Right lobe of liver (tissue), 6 donors: ENCODE measurements around the gene DNAAF9. TPM values are rescaled to one million over a fixed set of nuclear protein-coding genes. Genes with fewer than 3 reads are reported as not detected.

Source experiments
- ATAC-seq, 4 donors: fragments of 200-7000 bp; cut with Tn5 transposase; one replicate each; pipeline ENCODE4 v1.9.1; 2020; ENCODE audit warnings: mild to moderate bottlenecking in 4 of 4, moderate library complexity in 4 of 4
- DNase-seq, 3 donors: peaks; one replicate each; pipeline ENCODE4 v3.0.0-alpha.2; 2020
- H3K27ac ChIP-seq, 3 donors: fragments of 200-600 bp; one replicate each; pipeline ENCODE4 v1.8.0; 2022
- H3K27me3 ChIP-seq, 2 donors: fragments of 200-600 bp; one replicate each; pipeline ENCODE4 v1.8.0; 2022
- H3K36me3 ChIP-seq, 4 donors: fragments of 200-600 bp; sonication (generic) in 1 of 4; one replicate each; pipeline versions ENCODE4 v1.5.1 to v1.8.0; 2017 to 2022; ENCODE audit warnings: control low read depth in 1 of 4
- H3K4me1 ChIP-seq, 4 donors: fragments of 200-600 bp; sonication (generic) in 1 of 4; one replicate each; pipeline versions ENCODE4 v1.5.1 to v1.8.0; 2017 to 2022; ENCODE audit warnings: control low read depth in 1 of 4
- H3K4me3 ChIP-seq, 3 donors: fragments of 200-600 bp; one replicate each; pipeline ENCODE4 v1.8.0; 2022
- H3K9me3 ChIP-seq, 4 donors: fragments of 200-600 bp; sonication (generic) in 1 of 4; one replicate each; pipeline versions ENCODE4 v1.5.1 to v1.8.0; 2017 to 2022; ENCODE audit warnings: control low read depth in 1 of 4
- CTCF ChIP-seq, 4 donors: fragments of 200-600 bp in 3 of 4; fragments of 450-650 bp in 1 of 4; IDR thresholded peaks; one replicate each; pipeline versions ENCODE4 v1.5.1 to v1.8.0; 2016 to 2022; ENCODE audit warnings: antibody characterized with exemption in 4 of 4, mild to moderate bottlenecking in 2 of 4
- POLR2A ChIP-seq: fragments of 450-650 bp; IDR thresholded peaks from one replicate; pipeline ENCODE4 v1.6.1; 2017; ENCODE audit warnings: antibody characterized with exemption, mild to moderate bottlenecking
- WGBS: methylation state at CpG from one replicate; pipeline ENCODE4 v1.1.6; 2018; ENCODE audit warnings: low coverage, low lambda C conversion rate; ENCODE audit not compliant: insufficient coverage; ENCODE audit errors: missing lambda C conversion rate; 5-methylcytosine and 5-hydroxymethylcytosine counted together
- intact Hi-C, 2 donors: fragments of 100-400 bp; cut with DNase I; formaldehyde crosslinking; loops; one replicate each; pipeline versions ENCODE4 v1.11.2 to v1.14.1; 2022
- total RNA-seq, 6 experiments: library from RNA; depleted of rRNA in 2 of 6; stranded (reverse); fragments of >200 nt in 2 of 6; fragmentation: NEBNext Ultra II Directional in 3 of 6; extraction: Animal tissue kit (Norgen Biotek cat#: 25700) in 3 of 6; gene quantifications; one replicate each; pipeline versions ENCODE4 v1.1.0 to v1.2.4, GENCODE V29; 2016 to 2023
- donor health status: DM: no; HTN: yes; CAD: no.
- donor health status: DM: no; HTN: no; CAD: no.
- donor health status: DM: no; HTN: no; CAD: no.
- donor health status: DM: no; HTN: yes; CAD: no.
- donor health status: DM: no; HTN: yes; CAD: no.

The DNAAF9 gene
- total RNA-seq, 6 experiments from 2014 or later: 2.5 to 4.9 (median 4.2) TPM

DNA sequence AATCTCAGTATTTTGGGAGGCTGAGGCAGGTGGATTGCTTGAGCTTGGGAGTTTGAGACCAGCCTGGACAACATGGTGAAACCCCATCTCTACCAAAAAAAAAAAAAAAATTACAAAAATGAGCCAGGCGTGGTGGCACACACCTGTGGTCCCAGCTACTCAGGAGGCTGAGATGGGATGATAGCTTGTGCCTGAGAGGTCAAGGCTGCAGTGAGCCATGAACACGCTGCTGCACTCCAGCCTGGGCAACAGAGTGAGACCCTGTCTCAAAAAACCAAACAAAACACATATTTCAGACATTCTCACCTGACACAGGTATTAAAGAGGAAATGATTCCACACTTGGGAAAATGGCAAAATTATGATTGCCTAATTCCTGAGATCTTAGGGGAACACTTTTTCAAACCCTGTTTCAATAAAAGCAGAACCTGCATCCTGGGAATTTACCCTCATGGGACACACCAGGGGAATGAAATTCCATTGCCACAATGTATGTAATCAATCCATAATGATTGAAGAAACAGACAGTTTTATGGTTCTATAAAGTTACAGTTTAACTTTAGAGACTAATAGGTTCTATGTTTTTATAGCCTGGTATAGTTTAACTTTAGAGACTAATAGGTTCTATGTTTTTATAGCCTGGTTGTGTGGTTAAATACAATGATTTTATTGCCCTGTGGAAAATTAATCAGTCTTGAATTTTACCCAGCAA lies 29.6 kb upstream of the DNAAF9 start:
- Histone ChIP-seq H3K27me3 (no peaks in the 10 kb centered on the region), H3K36me3 (no peaks in the 10 kb centered on the region), H3K4me3 (no peak overlapping the region), H3K4me1 (no peaks in the 10 kb centered on the region), H3K9me3 (no peaks in the 10 kb centered on the region), H3K27ac (no peak overlapping the region)
- 93% methylated on average over 2 of the region's 2 CpGs for WGBS
- no peak for TF ChIP-seq POLR2A
- no peak for TF ChIP-seq CTCF (IDR thresholded peaks at IDR 0.05)
- intact Hi-C loops: no loop called here
- ATAC-seq (no peak), DNase-seq (no peak)

DNA sequence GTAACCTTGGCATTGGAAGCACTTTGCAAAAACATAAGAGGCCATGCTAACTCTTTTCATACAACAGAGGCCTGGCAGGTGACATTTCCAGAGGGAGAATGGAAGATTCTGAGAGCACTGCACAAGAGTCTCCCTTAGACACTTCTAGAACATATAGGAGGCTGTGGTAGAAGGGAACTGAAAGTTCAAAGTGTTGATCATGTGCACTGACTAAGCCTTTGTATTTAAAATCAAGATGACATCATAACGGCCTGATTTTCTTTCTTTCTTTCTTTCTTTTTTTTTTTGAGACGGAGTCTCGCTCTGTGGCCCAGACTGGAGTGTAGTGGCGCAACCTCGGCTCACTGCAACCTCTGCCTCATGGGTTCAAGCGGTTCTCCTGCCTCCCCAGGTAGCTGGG lies 26.8 kb upstream of the DNAAF9 start:
- peak in 1 of 4 donors; percentile 30 for ATAC-seq

GRCh38 chr20:3433744-3434143 lies 26.3 kb upstream of the DNAAF9 start:
- Histone ChIP-seq H3K4me1 (no peaks in the 10 kb centered on the region), H3K36me3 (no peaks in the 10 kb centered on the region), H3K9me3 (no peaks in the 10 kb centered on the region), H3K27ac (no peak overlapping the region), H3K27me3 (no peaks in the 10 kb centered on the region), H3K4me3 (no peak overlapping the region)
- intact Hi-C loops: no loop called here
- WGBS: 82% methylated on average over 3 of the region's 3 CpGs
- TF ChIP-seq POLR2A: no peak
- no peak for TF ChIP-seq CTCF (IDR thresholded peaks at IDR 0.05)
- no peak for DNase-seq
- ATAC-seq: no peak

More for the DNA sequence above, 26.8 kb upstream of the DNAAF9 start:
- intact Hi-C loops: no loop called here
- no peak overlapping the region for H3K27ac ChIP-seq
- TF ChIP-seq POLR2A (no peak), CTCF (IDR thresholded peaks at IDR 0.05) (no peak)
- no peaks in the 10 kb centered on the region for H3K27me3 ChIP-seq
- DNase-seq: no peak
- H3K4me3 ChIP-seq: no peak overlapping the region
- 70% methylated on average over 5 of the region's 6 CpGs for WGBS
- no peaks in the 10 kb centered on the region for H3K9me3 ChIP-seq
- H3K4me1 ChIP-seq: no peaks in the 10 kb centered on the region
- H3K36me3 ChIP-seq: no peaks in the 10 kb centered on the region

- H3K36me3 ChIP-seq: no peaks in the 10 kb centered on the region
- no peak overlapping the region for H3K27ac ChIP-seq
- ATAC-seq: no peak
- no peaks in the 10 kb centered on the region for H3K27me3 ChIP-seq
- H3K4me3 ChIP-seq: no peak overlapping the region
- DNase-seq: no peak
- H3K4me1 ChIP-seq: no peaks in the 10 kb centered on the region
- no peak for TF ChIP-seq POLR2A
- no peak for TF ChIP-seq CTCF (IDR thresholded peaks at IDR 0.05)
- no peaks in the 10 kb centered on the region for H3K9me3 ChIP-seq
- intact Hi-C loops: no loop called here
- 41% methylated on average over 2 of the region's 3 CpGs for WGBS
These were observed 25.4 kb upstream of the DNAAF9 start for GRCh38 chr20:3432844-3433243.
